A673 (cell line): ENCODE measurements around the gene CCDC134.

Experiments
- EZH2 ChIP-seq: fragments of 200-600 bp; sonication (generic); IDR thresholded peaks from 2 replicates; pipeline ENCODE4 v1.6.1; 2017; ENCODE audit warnings: borderline replicate concordance, low read depth, mild to moderate bottlenecking, mixed read lengths, antibody characterized with exemption, low read length; ENCODE audit not compliant: poor library complexity, severe bottlenecking
- TF ChIP-seq, protein P1 (sequence below): fragments of 300-800, 200-600 bp; sonication (generic); conservative IDR thresholded peaks from 2 replicates; pipeline ENCODE4 v1.5.1; 2017; ENCODE audit warnings: low read depth, mild to moderate bottlenecking, antibody characterized with exemption, low read length, moderate library complexity, mixed read lengths

DNA sequence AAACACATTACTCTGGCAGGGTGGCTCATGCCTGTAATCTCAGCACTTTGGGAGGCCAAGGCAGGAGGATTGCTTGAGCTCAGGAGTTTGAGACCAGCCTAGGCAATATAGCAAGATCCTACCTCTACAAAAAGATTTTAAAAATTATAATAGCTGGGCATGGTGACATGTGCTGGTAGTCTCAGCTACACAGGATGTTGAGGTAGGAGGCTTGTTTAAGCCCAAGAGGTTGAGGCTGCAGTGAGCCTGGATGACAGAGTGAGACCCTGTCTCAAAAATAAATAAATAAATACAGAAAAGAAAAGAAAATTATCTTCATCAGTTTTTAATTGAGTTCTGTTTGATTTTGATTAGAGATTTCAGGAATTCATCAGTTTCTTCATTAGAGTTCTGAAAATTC lies 5.2 kb downstream of the CCDC134 start:
- TF ChIP-seq, protein P1, sequence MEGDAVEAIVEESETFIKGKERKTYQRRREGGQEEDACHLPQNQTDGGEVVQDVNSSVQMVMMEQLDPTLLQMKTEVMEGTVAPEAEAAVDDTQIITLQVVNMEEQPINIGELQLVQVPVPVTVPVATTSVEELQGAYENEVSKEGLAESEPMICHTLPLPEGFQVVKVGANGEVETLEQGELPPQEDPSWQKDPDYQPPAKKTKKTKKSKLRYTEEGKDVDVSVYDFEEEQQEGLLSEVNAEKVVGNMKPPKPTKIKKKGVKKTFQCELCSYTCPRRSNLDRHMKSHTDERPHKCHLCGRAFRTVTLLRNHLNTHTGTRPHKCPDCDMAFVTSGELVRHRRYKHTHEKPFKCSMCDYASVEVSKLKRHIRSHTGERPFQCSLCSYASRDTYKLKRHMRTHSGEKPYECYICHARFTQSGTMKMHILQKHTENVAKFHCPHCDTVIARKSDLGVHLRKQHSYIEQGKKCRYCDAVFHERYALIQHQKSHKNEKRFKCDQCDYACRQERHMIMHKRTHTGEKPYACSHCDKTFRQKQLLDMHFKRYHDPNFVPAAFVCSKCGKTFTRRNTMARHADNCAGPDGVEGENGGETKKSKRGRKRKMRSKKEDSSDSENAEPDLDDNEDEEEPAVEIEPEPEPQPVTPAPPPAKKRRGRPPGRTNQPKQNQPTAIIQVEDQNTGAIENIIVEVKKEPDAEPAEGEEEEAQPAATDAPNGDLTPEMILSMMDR, result no peak
- TF ChIP-seq EZH2, result no peak
